Stimulated activated CD8-positive, alpha-beta memory T cell treated with anti-CD3 and anti-CD28 coated beads, Interleukin-7, amount 100 ng/mL, for 24 hours (primary cell): Measurements from ENCODE around the gene LARP4B.
A peak's percentile ranks its signal among the peaks of the same experiment; 100 is the strongest.

Experiments used
- DNase-seq: peaks from one replicate; pipeline ENCODE4 v3.0.0-alpha.2; 2020; ENCODE audit warnings: low read depth

LARP4B gene

GRCh38 chr10:931326-932318 lies at the start of gene LARP4B:
Gene LARP4B, minus strand, starts transcription at chr10:931705. Its CDS starts 45,984 bp downstream, at chr10:885721.
- DNase-seq, result peak; percentile 90

DNA sequence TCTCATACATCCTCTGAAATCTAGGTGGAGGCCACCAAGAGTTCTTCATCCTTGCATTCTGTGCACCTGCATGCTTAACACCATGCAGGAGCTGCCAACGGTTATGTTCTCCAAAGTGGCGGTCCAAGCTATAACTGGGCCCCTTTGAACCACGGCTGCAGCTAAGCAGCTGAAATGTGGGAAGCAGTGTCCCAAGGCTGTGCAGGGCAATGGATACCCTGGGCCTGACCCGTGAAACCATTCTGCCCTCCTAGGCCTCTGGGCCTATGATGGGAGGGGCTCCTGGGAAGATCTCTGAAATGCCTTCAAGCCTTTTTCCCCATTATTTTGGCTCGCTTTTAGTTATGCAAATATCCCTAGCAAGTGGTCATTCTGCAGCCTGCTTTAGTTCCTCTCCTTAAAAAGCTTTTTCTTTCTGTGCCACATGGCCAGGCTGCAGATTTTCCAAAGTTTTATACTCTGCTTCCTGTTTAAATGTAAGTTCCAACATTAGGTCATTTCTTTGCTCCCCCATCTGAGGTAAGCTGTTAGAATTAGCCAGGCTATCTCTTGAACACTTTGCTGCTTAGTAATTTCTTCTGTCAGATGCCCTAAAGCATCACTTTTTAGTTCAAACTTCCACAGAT lies 49.1 kb upstream of the LARP4B start:
- no peak for DNase-seq

- DNase-seq, result no peak
Measured at GRCh38 chr10:978826-979421, 47.4 kb upstream of the LARP4B start.

DNA sequence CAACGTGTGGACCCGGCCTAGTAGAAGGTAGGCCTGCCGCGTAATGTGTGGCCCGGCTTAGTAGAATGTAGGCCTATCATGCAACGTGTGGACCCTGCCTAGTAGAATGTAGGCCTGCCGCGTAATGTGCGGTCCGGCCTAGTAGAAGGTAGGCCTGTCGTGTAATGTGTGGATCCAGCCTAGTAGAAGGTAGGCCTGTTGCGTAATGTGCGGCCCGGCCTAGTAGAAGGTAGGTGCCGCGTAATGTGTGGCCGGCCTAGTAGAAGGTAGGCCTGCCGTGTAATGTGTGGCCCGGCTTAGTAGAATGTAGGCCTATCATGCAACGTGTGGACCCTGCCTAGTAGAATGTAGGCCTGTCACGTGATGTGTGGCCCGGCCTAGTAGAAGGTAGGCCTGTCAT lies 44.8 kb upstream of the LARP4B start:
- DNase-seq, result no peak

- DNase-seq, result no peak
Measured at GRCh38 chr10:974785-975074, 43.2 kb upstream of the LARP4B start.

DNA sequence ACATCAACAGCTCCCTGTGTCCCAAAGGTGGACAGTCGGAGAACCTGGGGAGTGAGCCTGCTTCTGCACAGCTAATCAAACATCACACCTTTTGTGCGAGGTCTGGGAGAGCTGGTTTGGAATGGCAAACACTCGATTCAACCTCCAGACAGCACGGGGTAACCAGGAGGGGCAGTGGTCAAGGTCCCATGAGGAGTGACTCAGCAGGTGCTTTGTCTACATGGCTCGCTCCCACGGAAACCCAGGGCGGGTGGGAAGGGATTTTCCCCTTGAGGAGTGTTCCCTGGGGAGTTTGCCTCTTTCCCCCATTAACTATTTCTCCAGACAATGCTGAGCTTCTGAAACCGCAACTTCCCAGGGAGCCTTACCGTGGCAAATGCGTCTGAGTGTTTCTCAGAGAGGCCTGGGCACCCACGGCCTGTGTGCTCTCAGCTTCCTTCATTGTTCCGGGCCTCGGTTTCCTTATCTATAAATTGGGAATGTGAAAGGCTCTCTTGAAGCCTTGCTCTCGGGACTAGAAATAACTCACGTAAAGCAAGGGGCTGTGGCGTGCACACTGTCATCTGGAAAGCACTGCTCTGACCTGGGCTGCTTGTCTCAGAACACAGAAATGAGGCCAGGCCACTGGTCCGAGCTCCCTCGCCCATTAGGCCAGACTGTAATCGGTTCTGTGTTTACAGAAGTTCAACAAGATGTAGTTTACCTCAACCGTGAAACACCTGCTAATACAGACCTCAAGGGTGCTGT lies 42.7 kb upstream of the LARP4B start:
- DNase-seq, result no peak

GRCh38 chr10:972763-973162 lies 41.3 kb upstream of the LARP4B start:
- no peak for DNase-seq

- DNase-seq, result no peak
Measured at GRCh38 chr10:971613-972012, 40.1 kb upstream of the LARP4B start.

DNA sequence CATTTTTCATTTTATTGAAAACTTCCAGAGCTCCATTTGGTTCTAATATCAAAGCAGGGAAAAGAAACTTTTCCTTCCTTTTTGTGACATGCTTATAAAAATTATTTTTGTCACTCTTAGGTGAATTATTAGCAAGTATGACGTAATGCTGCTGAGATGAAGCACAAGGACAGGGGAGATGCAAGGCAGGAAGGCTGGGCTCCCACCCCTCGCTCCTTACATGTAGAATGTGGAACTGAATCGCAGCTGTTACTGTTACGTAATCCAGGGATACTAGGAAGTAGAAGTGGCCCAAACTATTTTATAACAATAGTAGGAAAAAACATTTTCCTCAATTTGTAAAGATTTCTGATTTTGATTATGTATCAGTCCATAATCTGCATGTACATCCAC lies 39.6 kb upstream of the LARP4B start:
- DNase-seq, result no peak

DNA sequence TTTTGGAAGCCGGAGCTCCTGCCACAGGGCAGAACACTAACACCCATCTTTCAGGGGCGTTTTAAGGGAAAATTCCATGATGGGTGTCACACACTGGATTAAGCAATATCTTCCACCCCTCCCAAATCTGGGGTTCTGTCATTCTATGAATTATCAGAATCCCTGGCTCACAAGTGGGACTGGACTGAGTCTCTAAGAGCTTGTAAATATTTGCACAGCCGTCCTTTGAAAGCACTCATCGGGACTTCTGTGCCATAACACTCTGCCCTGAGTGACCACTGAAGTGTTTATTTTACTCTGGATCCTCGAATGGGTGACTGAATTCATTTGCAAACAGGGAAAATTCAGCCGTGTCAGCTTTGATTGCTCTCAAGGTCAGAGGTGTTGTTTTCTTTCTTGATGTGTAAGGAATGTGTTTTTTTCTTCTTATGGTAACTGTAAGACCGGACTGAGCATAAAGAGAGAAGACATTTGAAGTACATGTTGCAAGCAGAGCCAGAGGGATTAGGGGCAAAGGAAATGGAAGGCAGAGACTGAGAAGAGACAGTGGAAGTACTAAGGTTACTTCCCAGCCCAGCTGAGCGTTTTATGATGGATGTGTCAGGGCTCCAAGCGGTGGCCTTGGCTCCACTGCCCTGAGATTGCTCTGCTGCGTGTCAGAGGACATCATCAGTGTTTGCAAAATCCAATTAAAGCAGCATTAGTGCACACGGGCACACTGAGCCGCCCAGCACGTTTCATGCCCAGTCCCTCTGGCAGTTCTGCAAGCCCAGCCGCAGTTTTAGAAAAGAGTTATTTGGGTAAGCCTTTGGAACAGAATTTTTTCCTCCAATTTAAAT lies 39.0 kb upstream of the LARP4B start:
- no peak for DNase-seq

- no peak for DNase-seq
Measured at GRCh38 chr10:969473-970150, 38.1 kb upstream of the LARP4B start.

- no peak for DNase-seq
Measured at GRCh38 chr10:968546-969199, 37.2 kb upstream of the LARP4B start.

GRCh38 chr10:966466-967235 lies 35.1 kb upstream of the LARP4B start:
- no peak for DNase-seq

- no peak for DNase-seq
Measured at GRCh38 chr10:964988-965417, 33.5 kb upstream of the LARP4B start.

DNA sequence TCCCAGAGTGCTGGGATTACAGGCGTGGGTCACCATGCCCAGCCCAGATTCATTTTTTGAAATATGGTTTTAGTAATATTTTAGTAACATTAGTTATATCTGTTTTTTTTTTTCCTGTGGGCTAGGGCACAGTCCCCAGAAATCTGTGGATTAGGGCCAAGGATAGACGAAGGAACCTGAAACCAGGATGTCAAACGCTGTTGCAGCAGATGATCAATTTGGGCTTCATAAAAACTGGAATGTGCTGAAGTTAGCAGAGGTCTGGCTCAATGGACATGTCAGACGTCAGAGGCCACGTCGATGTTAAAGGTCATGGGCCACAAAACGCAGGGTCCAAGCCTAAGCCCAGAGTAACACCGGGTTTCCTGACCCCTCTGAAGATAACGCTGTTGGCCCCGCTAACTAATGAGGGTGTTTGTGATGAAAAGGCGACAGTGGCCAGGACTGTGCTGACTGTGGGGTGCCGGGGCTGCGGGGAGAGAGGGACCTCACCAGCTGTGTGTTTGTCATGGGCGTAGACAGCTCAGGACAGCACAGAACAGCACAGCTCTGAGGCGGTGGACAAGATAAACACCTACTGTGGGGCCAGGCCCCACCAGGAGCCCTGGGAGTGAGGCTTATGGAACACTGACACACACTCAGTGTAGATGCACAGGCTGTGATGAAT lies 32.9 kb upstream of the LARP4B start:
- no peak for DNase-seq

GRCh38 chr10:963655-964054 lies 32.1 kb upstream of the LARP4B start:
- DNase-seq, result no peak

DNA sequence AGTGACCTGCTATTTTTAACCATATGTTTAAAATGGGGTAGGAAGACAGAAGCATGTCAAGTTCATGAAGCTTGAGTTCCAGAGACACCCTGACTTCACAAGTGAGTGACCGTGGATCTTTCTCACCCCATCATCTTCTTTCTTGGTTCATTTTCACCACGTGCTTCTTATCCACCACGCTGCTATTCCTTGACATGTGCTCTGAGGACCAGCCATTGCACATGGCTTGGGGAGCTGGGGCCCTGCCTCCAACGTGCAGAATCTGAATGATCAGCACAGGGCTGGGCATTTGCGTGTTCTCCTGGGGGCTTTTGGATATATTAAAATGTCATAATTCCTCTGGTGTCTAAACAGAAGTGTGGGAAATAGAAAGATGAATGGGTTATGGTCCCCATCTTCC lies 31.7 kb upstream of the LARP4B start:
- no peak for DNase-seq

- DNase-seq, result no peak
Measured at GRCh38 chr10:962342-962741, 30.8 kb upstream of the LARP4B start.

DNA sequence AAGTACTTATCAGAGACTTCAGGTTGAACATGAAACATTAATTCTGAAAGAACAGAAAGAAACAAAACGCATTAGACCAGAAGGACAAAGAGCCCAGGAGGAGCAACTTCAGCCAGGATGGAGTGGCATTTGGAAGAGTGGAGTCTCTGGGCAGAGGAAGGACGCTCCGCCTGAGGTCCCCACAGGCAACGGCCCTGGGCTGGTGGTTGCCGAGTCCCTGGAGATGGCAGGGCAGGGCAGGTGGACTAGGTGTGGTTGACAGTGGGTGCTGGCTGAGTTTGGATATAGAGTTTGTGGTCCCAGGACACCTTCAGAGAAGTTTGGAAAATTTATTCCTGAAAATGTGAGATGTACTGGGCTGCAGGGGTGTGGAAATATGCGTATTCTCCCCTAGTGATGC lies 27.4 kb upstream of the LARP4B start:
- DNase-seq, result no peak
